GM23248 (cell line): ENCODE measurements around the gene NIPA2. TPM values are rescaled to one million over a fixed set of nuclear protein-coding genes. Genes with fewer than 3 reads are reported as not detected.

Source experiments
- DNase-seq: peaks from one replicate; pipeline ENCODE4 v3.0.0-alpha.2; 2015
- H2AFZ ChIP-seq: fragments of 200-600 bp; sonication (generic); 2 replicates; pipeline ENCODE4 v1.6.1; 2016; ENCODE audit warnings: antibody characterized with exemption
- H3F3A ChIP-seq: fragments of 200-600 bp; sonication (generic); 2 replicates; pipeline ENCODE4 v1.6.1; 2016; ENCODE audit warnings: mild to moderate bottlenecking, antibody characterized with exemption, mixed run types; ENCODE audit not compliant: insufficient read depth
- H3K27ac ChIP-seq: fragments of 200-600 bp; sonication (generic); 2 replicates; pipeline ENCODE4 v1.5.1; 2016; ENCODE audit warnings: mild to moderate bottlenecking
- H3K27me3 ChIP-seq: fragments of 200-600 bp; sonication (generic); replicated peaks from 2 replicates; pipeline ENCODE4 v1.6.1; 2016; ENCODE audit warnings: mild to moderate bottlenecking; ENCODE audit not compliant: insufficient read depth
- H3K36me3 ChIP-seq: fragments of 200-600 bp; sonication (generic); 2 replicates; pipeline ENCODE4 v1.6.1; 2016; ENCODE audit warnings: low read depth, mild to moderate bottlenecking
- H3K4me1 ChIP-seq: fragments of 200-600 bp; sonication (generic); 2 replicates; pipeline ENCODE4 v1.6.1; 2016; ENCODE audit warnings: mild to moderate bottlenecking; ENCODE audit not compliant: insufficient read depth
- H3K4me2 ChIP-seq: fragments of 200-600 bp; sonication (generic); one replicate; pipeline ENCODE4 v1.6.1; 2016; ENCODE audit warnings: mild to moderate bottlenecking; ENCODE audit not compliant: unreplicated experiment
- H3K4me3 ChIP-seq: fragments of 200-600 bp; sonication (generic); 2 replicates; pipeline ENCODE4 v1.5.1; 2016; ENCODE audit warnings: mild to moderate bottlenecking
- H3K79me2 ChIP-seq: fragments of 200-600 bp; sonication (generic); 2 replicates; pipeline ENCODE4 v1.6.1; 2016; ENCODE audit warnings: mild to moderate bottlenecking; ENCODE audit not compliant: insufficient read depth
- H3K9ac ChIP-seq: fragments of 200-600 bp; sonication (generic); 2 replicates; pipeline ENCODE4 v1.6.1; 2016; ENCODE audit warnings: mild to moderate bottlenecking
- H3K9me2 ChIP-seq: fragments of 200-600 bp; sonication (generic); 2 replicates; pipeline ENCODE4 v1.6.1; 2016; ENCODE audit warnings: mixed run types, mild to moderate bottlenecking, moderate library complexity; ENCODE audit not compliant: insufficient read depth
- H3K9me3 ChIP-seq: fragments of 200-600 bp; sonication (generic); one replicate; pipeline ENCODE4 v1.6.1; 2017; ENCODE audit warnings: low read depth
- H4K20me1 ChIP-seq: fragments of 200-600 bp; sonication (generic); 2 replicates; pipeline ENCODE4 v1.6.0; 2016; ENCODE audit not compliant: insufficient read depth
- EZH2 ChIP-seq: fragments of 200-600 bp; sonication (generic); IDR thresholded peaks from 2 replicates; pipeline ENCODE4 v1.6.1; 2018; ENCODE audit warnings: antibody characterized with exemption, mild to moderate bottlenecking; ENCODE audit not compliant: insufficient read depth, poor library complexity, severe bottlenecking
- EZH2phosphoT487 ChIP-seq: fragments of 200-600 bp; sonication (generic); IDR thresholded peaks from 2 replicates; pipeline ENCODE4 v1.6.1; 2018; ENCODE audit warnings: antibody characterized with exemption, moderate library complexity, mild to moderate bottlenecking, low read depth; ENCODE audit not compliant: insufficient read depth
- WGBS, 2 experiments: methylation state at CpG; one replicate each; pipeline ENCODE4 v1.1.6; 2015 to 2017; ENCODE audit warnings: low lambda C conversion rate in 2 of 2, low coverage in 1 of 2; ENCODE audit errors: missing lambda C conversion rate in 2 of 2; 5-methylcytosine and 5-hydroxymethylcytosine counted together
- in situ Hi-C: fragments of 300-500 bp; cut with MboI; formaldehyde crosslinking; loops from 2 replicates; pipeline ENCODE4 v1.15.0; 2020
- polyA plus RNA-seq: library from polyadenylated mRNA; unstranded; fragments of >200 nt; fragmentation: Nextera tagmentation; extraction: Ambion mirVana; gene quantifications from 2 replicates; pipeline ENCODE4 v1.2.1, GENCODE V29; 2016
- total RNA-seq: library from RNA; depleted of rRNA; stranded (reverse); fragments of >200 nt; shearing (Covaris generic); gene quantifications from 2 replicates; pipeline ENCODE4 v1.2.3, GENCODE V29; 2014

Gene NIPA2
- total and polyA plus RNA-seq, 2 experiments from 2014 or later = 74.9 to 100 TPM

GRCh38 chr15:22902578-22902977, 64.1 kb downstream of the NIPA2 start:
- no peaks in the 10 kb centered on the region for H3F3A ChIP-seq
- H3K9me2 ChIP-seq = no peaks in the 10 kb centered on the region
- no peaks in the 10 kb centered on the region for H3K27me3 ChIP-seq
- no peak overlapping the region for H3K9ac ChIP-seq
- H3K27ac ChIP-seq = no peak overlapping the region
- H3K9me3 ChIP-seq = no peaks in the 10 kb centered on the region
- H3K4me1 ChIP-seq = no peaks in the 10 kb centered on the region
- in situ Hi-C loops = no loop called here
- no peaks in the 10 kb centered on the region for H4K20me1 ChIP-seq
- TF ChIP-seq EZH2 (no peak), EZH2phosphoT487 (no peak)
- H3K79me2 ChIP-seq = no peaks in the 10 kb centered on the region
- H2AFZ ChIP-seq = no peak overlapping the region
- 0 out of 2 replicates have a peak, but pooled peaks cover 3% of the 10 kb centered on the region for H3K36me3 ChIP-seq
- no peak overlapping the region for H3K4me3 ChIP-seq
- H3K4me2 ChIP-seq = no peak overlapping the region
- no peak for DNase-seq
- 74 to 81% methylated on average over 12 of the region's 12 CpGs for WGBS, 2 experiments

GRCh38 chr15:22902981-22903380, 64.5 kb downstream of the NIPA2 start:
- H4K20me1 ChIP-seq = no peaks in the 10 kb centered on the region
- no peaks in the 10 kb centered on the region for H3K79me2 ChIP-seq
- no peak for DNase-seq
- 90 to 93% methylated on average over 11 of the region's 11 CpGs for WGBS, 2 experiments
- no peaks in the 10 kb centered on the region for H3F3A ChIP-seq
- in situ Hi-C loops = no loop called here
- no peak overlapping the region for H2AFZ ChIP-seq
- H3K36me3 ChIP-seq = 0 out of 2 replicates have a peak, but pooled peaks cover 3% of the 10 kb centered on the region
- H3K27me3 ChIP-seq = no peaks in the 10 kb centered on the region
- H3K9me3 ChIP-seq = no peaks in the 10 kb centered on the region
- H3K9me2 ChIP-seq = no peaks in the 10 kb centered on the region
- no peak overlapping the region for H3K4me3 ChIP-seq
- H3K9ac ChIP-seq = no peak overlapping the region
- H3K4me2 ChIP-seq = no peak overlapping the region
- TF ChIP-seq EZH2 = no peak
- TF ChIP-seq EZH2phosphoT487 = no peak
- H3K4me1 ChIP-seq = no peaks in the 10 kb centered on the region
- H3K27ac ChIP-seq = no peak overlapping the region

GRCh38 chr15:22903427-22903826, 65.0 kb downstream of the NIPA2 start:
- Histone ChIP-seq H3K79me2 (no peaks in the 10 kb centered on the region), H3K27ac (no peak overlapping the region), H2AFZ (no peak overlapping the region), H3K36me3 (0 out of 2 replicates have a peak, but pooled peaks cover 3% of the 10 kb centered on the region), H3K27me3 (no peaks in the 10 kb centered on the region), H3K9me2 (no peaks in the 10 kb centered on the region), H3K4me3 (no peak overlapping the region), H4K20me1 (no peaks in the 10 kb centered on the region), H3K4me1 (no peaks in the 10 kb centered on the region), H3F3A (no peaks in the 10 kb centered on the region), H3K9me3 (no peaks in the 10 kb centered on the region), H3K9ac (no peak overlapping the region), H3K4me2 (no peak overlapping the region)
- no peak for TF ChIP-seq EZH2phosphoT487
- no peak for TF ChIP-seq EZH2
- in situ Hi-C loops = no loop called here
- DNase-seq = no peak
- WGBS, 2 experiments = 96 to 99% methylated on average over 16 to 17 of the region's 18 CpGs

GRCh38 chr15:22903961-22904534, 65.6 kb downstream of the NIPA2 start:
- Histone ChIP-seq H3K27ac (no peak overlapping the region), H3K4me3 (no peak overlapping the region), H3F3A (no peaks in the 10 kb centered on the region), H3K4me2 (no peak overlapping the region), H4K20me1 (no peaks in the 10 kb centered on the region), H2AFZ (no peak overlapping the region), H3K27me3 (no peaks in the 10 kb centered on the region), H3K9me2 (no peaks in the 10 kb centered on the region), H3K36me3 (peaks cover 9% of the 10 kb centered on the region), H3K4me1 (no peaks in the 10 kb centered on the region), H3K9me3 (no peaks in the 10 kb centered on the region), H3K9ac (no peak overlapping the region), H3K79me2 (no peaks in the 10 kb centered on the region)
- in situ Hi-C loops = no loop called here
- no peak for DNase-seq
- TF ChIP-seq EZH2 (no peak), EZH2phosphoT487 (no peak)
- 86 to 88% methylated on average over 17 to 19 of the region's 19 CpGs for WGBS, 2 experiments
